ENCODE measurements around the gene MRPS10.

The MRPS10 gene

DNA sequence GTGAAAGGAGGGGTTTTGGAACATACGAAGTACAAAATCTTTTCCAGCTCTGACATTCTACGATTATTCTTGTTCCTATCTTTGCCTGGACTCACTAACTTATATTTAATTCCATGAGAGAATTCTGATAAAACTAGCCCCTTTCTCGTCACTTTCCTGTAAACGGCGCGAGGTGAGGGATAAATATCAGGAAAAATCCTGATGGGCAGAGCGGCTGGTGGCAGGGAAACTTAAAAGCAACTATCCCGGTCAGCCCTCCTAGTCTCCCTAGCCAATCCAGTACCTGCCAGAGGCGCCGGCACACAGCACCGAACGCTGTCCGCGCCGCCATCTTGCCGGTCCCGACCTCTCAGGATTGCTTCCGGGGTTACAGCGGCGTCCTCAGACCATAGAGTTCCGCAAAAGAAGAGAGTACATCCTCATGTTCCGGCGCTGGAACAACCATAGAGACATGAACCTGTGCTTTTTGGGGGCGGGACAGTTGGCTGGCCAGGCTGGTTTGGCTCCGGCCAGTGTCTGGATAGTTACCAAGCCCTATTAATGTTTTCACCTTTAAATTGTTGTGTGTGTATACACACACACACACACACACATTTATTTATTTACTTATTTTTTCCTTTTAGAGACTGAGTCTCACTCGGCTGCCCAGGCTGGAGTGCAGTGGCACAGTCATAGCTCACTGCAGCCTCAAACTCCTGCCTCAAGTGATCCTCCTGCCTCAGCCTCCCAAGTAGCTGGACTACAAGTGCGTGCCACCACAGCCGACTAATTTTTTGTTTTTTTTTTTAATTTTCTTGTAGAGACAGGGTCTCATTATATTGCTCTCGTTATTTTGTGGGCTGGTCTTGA is at the start of gene MRPS10:
TSS of gene MRPS10 (minus strand) at position 343 of the 849 bp plus-strand sequence. CDS start at position 331, 12 bp downstream.
- DNase-seq: peak; percentile 93

DNA sequence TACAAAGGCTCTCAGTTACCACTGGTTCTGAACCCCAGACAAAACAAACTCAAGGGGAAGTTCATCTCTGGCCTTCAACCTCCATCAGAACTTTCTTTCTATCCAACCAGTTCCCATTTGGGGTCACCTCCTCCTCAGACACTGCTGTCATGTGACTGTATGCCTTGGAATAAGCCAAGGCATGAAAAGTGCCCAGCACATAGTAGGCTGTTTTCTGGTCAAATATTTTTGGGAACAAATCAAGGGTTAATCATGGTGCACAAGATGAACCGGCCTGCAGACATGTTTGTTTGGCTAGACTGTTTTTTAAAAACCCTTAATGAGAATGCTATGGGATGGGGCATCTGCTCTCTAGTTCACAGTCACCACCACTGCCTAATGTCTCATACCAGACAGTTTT is 48.9 kb upstream of the MRPS10 start:
- no peak for DNase-seq

DNA sequence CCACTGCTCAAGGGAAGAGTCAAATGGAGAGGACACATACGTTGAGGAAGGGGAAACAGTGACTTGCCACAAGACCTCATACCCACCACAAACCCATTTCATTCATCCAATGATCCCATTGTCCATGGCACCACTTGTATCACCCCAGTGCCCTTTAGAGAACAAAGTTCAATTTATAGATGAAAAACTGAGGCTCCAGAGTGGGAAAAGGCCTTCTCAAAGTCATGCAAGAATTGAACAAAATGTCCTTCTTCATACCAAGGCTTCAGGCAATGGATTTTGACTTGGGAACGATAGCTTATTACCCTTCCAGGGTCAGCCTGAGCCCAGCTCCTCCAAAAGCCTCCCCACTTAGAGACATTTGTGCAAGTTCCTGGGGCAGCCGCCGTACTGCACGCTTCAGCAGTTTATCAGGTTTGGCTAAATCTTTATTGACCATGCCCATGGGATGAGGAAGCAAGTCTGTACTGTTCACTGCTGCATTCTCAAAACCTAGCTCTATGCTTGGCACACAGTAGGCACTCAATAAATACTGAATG is 47.3 kb upstream of the MRPS10 start:
- DNase-seq: no peak

DNA sequence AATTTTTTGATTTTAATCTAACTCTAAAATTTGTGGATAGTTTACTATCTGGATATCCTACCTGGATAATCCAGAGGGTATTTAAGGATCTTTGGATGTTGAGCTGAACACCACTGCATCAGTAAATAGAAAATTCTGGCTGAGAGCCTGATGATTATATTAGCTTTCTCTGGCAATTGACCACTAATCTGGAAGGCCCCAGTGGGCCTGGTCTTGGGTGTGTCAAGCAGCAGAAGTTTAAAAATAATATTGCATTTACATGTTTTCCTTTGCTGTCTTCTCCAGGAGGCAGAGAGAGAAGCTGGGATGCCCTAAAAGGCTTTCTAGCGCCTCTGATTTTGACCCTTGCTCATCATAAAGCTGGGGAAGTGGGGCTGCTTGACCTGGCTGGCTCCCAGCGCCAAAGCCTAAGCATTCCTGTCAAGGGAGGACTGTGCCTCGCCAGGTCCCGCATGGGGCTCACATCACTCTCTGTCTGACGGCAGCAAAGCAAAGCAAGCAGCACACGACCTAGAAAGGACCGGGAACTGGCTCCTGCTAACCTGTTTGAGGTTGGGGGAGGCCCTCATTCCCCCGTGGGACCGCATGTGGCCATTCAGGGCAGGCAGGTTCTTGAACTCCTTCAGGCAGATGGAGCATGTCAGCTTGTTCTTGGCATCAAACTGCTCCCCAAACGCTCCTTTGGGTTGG is 46.6 kb upstream of the MRPS10 start:
- no peak for DNase-seq

DNA sequence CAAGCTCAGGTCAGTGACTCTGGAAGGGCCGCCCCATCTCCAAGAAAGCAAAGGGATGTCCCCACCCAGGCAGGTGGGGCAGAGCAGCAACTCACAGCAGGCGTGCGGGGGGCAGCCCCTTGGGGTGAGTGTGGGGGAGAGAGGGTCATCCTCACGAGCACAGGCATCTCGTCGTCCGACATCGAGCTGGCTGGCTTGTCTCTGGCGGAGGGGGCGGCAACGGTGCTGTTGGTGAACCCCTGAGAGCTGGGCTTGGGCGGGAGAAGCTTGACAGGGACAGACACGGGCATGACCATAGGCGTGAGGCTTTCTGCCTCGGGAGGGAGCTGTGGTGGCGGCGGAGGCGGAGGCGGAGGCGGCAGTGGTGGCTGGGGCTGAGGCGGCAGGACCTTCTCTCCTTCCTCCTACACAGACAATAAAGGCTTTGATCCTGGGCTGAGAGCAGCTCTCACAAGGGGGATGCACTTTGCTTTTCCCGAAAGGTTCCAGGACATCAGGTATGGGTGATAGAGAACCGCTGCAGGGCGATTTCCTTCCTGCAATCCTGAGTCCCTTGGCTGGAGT is 45.6 kb upstream of the MRPS10 start:
- no peak for DNase-seq

DNA sequence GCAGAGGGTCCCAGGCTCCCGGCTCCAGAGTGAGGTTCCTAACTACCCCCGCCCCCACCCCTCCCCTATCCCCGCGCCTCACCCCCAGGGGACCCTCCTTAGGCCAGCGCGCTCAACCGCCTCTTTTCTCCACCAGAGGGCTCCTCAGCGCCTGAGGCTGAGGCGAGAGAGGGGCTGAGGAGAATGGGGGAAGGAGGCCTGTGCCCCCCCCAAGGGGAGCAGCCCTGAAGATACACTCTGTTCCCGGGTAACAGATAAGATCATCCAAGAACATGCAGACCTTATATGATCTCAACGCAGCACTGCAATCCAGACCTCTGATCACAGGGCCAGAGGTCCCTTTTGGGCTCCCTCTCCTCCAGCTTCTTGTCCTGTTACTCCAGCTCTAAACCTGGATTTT is 43.3 kb upstream of the MRPS10 start:
- DNase-seq: no peak

DNA sequence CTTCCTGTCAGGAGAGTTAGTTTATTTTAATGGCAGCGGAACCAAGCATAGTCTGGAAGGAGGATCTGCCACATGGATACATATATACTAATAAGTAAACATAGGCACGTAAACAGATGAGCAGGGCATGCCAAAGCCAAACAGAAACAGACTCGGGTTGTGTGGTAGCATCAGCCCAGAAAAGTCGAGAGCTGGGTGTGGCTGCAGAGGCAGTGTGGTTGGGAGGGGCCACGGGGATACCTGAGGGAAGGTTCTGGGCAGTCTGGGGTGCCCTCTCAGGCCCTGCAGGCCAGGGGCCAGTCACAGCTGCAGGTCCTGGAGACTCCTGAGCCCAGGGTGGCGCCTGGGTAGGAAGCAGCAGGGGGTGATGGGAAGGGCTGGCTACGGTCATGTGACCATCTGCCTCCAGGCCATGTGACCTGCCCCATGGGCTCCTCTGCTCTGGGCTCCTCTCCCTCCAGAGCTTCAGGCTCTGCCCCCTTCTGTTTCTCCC is 42.8 kb upstream of the MRPS10 start:
- no peak for DNase-seq

DNA sequence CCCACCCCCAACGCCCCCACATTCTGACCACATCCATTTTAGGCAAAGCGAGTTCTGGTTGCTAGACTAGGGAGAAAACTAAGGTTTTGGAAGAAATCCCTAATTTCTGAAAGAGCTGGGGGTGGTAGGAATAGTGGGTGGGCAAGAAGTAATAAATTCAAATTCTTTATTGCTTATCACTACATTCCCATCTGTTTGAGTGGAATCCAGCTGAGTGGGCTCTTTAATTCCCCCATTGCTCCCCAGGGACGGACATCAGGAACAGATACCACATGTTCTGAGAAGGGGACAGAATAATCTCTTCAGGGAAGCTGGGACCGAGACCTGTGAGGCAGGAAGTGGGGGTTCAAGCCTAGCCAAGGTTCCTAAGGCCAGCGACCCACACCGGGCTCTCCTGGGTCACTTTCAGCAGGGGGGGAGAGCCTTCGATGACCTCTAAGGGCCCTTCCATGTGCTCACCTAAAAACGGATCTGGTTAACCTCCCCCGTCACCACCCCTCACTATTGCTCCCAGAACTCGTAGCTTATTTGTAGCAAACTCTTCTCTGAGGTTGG is 42.3 kb upstream of the MRPS10 start:
- no peak for DNase-seq

DNA sequence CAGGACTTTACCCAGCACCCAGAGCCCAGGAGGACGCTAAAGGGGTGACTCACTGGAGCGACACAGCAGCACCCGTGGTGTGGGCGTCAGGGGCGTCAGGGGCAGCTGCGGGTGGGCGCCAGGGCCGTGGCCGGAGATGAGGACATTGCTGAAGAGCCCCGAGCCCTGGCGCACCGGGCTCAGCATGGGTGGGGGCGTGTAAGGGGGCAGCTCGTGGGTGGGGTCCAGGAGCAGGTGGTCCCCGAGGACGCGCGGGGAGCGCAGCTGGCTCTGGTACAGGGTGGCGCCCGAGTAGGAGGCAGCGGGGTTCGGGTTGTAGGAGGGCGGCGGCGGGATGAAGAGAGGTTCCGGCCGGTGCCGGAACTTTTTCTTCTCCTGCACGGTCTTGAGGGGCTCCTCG is 41.6 kb upstream of the MRPS10 start:
- DNase-seq: no peak

DNA sequence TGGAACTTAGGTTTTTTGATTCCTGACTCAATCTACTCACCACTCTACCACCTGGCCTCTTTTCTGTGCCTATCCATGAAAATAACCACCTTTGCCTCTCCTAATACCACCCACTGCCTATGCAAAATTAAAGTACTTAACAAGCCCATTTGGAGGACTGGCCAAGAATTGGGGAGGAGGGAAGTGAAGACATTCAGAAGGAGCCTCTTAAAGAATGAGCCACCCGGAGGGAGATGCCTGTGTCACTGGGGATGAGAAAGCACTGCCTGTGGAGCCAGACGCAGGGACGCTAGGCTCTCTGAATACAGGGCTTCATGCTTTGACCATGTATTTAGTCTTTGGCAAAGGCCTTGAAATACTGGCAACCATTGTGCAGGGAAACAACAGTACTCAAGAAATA is 40.0 kb upstream of the MRPS10 start:
- DNase-seq: no peak

DNA sequence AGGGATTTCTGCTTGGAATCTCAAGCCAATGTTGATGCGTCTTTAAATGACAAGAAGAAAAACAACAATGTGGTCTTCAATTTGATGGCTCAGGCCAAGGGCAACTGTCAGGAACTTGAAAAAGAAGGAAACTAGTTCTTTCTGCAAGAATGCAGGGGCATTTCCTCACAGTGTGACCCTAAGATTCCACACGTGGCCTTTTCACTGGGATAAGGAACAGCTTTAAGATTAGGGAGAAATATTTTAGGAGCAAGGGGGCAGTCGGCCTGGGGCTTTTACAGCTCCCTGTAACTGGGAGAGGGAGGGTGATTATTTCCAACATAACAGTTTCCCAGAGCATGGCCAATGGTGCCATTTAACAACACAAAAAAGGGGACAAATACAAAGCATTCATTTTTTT is 39.4 kb upstream of the MRPS10 start:
- DNase-seq: no peak

DNA sequence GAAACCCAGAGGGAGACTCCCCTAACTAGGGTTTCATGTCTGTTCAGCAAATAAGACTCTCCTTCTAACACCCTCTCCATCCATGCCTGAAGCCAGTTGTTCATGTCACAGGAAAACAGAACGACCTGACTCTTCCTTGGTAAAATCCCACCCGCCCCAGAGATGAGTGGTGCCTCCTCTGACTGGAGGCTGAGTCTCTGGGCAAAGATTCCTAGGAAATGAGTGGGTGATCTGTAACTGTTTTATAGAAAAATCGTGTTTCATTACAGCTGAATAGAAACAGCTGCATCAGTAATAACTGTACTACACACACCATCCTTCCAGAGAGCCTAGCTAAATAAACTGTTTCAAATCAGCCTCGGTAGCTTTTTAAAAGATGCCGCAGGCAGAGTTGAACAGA is 37.4 kb upstream of the MRPS10 start:
- no peak for DNase-seq

DNA sequence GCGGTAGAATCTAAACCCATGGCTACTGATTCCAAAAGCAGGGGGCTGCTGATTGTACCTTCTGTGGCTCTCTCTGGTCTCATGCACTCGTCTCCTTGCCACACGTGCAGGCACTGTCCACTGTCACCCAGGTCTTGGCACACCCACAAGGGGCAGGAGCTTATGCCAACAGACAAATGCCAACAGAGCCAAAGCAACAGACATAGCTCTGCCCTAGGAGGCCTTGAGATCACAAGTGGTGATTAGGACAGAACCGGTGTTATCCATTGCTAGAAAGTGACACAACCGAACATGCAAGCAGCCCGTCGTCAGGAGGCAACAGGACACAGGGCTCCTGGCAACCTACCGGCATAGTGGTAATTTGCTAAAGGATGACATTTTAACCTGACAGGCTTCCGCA is 36.8 kb upstream of the MRPS10 start:
- no peak for DNase-seq

DNA sequence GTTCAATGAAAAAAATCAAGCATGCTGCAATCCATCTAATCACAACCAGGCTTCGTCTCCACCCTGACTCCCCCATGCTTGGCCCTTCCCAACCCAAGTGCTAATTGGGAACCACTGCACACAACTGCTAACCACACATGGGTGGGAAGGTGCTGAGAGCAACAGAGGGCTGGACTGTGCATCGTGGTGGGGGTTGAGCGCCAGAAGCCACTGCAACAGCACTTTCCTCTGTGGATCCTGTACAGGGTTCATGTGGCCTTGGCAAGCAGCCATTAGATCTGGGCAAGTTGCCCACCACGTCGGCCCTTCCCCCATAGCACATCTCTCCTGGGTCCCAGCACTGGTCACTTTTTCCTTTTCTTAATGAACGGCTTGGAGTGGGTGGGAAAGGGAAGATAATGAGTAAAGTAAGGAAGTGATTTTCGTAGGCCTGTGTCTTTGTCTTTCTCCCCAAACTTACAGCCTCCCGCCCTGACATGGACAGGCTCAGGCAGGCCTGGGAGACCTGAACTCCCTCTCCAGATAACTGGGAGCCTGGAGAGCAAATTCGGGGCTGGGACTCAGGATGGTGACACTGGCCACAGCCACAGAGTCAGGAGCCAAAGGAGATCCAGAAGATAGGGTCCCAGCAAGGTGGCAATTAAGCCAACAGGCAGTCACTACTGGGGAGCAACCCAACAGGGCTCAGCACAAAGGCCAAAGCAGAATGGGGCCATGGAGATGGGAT is 34.4 kb upstream of the MRPS10 start:
- peak; percentile 40 for DNase-seq

DNA sequence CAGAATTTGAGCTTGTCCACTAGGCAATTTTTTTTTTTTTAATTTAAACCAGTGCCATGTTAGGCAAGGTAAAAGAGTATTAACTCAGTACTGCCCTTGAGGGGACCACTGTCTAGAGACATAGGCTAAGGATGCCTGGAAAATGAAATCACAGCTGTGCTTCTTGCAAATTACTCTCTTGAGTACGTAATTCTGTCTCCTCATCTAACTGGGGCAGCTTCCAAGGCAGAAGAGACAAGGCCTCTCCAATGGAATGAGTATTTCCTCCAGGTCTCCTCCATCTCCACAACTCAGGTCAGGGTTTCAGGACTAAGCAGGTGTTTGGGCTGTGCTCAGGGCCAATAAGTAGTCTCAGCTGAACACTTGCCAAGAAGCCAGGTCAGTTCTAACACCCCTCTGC is 33.8 kb upstream of the MRPS10 start:
- peak; percentile 40 for DNase-seq

DNA sequence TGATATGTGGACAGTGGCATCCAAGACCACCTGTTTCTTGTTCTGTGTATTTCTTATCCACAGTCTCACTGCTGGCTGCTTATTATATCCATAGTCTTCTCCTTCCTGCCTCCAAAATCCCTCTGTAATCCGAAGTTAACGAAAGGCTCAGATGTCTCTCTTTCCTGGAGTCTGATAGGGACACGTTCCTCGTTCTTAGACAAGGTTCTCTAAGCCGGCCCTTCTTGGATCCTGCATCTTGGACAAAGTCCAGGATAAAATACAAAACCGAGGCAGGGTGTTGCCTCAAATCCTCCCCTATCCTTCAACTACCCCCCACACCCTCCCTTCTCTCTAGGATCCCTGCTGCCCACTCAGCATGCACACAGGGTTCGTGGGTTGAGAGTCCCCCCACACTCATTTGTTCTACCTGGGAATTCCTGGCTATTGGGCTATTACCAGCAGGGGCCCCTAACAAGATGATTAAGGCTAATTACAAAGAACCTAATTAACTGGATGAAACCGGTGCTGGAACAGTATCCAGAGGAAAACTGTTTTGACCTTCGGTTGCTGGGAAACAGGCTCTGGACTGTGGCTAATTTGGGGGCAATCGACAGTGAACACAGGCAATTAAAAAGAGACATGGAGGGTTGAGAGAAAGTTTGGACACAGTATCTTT is 32.7 kb upstream of the MRPS10 start:
- no peak for DNase-seq

DNA sequence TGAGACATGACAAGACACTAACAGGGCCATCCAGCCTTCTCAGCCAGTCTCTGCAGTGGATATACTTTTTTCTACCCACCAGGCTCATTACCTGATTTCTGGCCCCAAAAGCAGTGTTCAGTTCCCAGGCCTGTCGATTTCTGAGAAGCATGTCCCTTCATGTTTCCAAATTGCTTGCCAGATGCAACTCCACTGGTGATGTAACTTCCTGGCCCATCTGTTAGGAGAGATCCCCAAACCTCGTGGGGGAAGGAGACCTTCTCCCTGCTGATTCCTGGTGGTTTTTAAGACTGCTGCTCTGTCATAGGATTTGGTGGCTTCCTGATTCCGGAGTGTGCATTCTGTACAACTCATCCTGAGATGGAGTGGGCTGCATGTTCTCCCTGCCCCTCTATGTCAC is 31.6 kb upstream of the MRPS10 start:
- no peak for DNase-seq

DNA sequence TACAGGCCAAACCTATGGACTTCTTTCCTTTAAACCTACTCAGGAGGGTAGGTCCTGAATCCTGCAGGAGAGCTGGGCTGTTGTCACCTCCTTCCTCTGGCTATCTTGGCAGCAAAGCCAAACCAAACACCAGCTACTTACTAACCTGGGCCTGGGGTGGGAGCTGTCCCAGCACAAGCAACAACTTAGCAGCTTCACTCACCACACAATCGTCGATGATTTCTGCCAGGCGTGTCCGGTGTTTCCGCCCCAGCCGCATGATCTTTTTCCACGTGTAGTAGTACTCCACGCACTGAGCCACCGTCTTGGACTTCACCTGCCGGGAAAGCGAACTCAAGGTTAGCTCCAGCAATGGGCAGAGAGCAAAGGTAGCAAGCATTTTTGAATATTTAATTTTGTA is 25.4 kb upstream of the MRPS10 start:
- DNase-seq: no peak

DNA sequence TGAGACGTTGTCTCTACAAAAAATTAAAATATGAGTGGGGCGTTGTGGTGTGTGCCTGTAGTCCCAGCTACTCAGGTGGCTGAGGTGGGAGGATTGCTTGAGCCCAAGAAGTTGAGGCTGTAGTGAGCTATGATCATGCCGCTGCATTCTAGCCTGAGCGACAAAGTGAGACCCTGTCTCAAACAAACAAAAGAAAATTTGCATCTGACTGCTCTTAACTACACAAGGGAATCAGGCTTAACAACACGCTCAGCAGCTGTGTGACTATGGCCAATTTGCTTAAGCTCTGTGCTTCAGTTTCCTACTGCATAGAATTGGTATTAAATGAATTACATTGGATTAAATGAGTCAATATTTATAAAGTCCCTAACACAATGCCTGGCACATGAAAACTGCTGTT is 24.3 kb upstream of the MRPS10 start:
- no peak for DNase-seq

DNA sequence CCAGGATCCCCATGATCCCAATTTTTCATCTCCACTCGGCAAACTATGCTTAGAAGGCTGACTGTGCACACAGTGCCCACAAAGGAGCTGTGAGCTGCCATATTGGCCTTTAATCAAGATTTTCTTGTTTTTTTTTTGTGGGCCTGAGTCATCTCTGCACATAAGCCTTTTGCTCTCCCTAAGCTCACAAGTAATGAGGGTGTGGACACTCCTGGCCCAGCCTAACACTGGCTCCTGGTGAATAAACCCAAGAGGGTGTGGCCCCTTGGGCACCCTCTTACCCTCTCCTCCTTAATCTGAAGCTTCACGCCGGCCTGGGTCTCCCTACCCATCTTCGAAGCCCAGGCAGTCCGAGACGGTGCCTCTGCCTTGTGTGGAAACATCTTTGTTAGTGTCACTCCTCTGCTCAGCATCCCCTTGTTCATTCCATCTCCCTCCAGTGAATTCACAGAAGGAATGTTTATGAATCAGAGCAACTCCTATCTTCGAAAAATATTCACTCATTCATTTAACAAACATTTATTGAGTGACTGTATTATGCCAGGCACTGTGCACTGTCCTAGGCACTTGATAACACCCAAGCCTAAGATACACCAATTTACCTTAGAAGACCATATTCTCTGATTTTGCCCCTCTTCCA is 22.2 kb upstream of the MRPS10 start:
- no peak for DNase-seq

DNA sequence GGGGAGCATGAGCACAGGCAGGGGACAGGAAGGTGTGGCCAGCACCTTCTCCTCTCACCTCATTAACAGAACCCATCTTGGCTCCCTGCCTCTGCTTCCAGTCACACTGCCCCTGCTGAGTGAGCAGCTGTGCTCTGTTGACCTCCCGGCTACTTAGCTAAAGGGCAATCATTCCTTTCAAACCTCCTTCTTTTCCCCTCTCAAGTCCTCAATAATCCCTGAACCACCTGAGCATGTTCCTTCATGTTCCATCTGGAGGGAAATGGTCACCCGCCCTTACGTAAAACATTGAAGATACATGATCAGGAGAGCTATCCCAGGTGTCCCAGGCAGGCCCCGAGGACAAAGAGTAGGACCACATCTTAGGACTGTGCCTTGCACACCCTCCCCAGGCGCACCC is 21.7 kb upstream of the MRPS10 start:
- peak; percentile 79 for DNase-seq

DNA sequence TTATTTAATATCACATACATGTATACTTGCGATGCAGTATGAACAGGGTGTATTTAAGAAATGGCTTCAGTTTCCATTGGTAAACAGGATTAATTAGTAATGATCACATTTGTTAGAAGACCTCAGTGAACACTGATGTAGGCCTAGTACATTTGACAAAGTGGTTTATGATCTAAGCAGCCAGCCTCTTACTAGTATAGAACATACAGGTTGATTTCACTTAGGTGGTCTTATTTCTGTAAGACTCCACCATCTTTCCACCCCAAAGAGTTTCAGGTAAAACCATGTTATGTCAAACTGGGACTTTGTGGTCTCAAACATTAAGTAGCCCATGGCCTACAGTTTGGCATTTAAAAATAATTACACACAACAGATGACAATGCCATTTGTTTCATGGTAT is 20.2 kb upstream of the MRPS10 start:
- DNase-seq: no peak
